Motor neuron (in vitro differentiated cells): Measurements from ENCODE around the gene MPHOSPH9. TPM values are rescaled to one million over a fixed set of nuclear protein-coding genes. Genes with fewer than 3 reads are reported as not detected.

Experiments
- ATAC-seq, 8 experiments: fragments of 200-7000 bp; cut with Tn5 transposase; replicated peaks in 6 of 8; 2 replicates each; pipeline ENCODE4 v1.8.0; 2021; ENCODE audit warnings: mild to moderate bottlenecking in 8 of 8, moderate library complexity in 8 of 8
- H3K27ac ChIP-seq, 2 donors: fragments of 250-450 bp; sonication (Bioruptor Pico); 2 replicates each; pipeline ENCODE4 v1.9.0; 2021; ENCODE audit warnings: antibody characterized with exemption in 2 of 2, mild to moderate bottlenecking in 2 of 2, moderate library complexity in 1 of 2
- H3K4me1 ChIP-seq, 2 donors: fragments of 250-450 bp; sonication (Bioruptor Pico); replicated peaks in 1 of 2; 2 replicates each; pipeline ENCODE4 v1.6.1; 2021; ENCODE audit warnings: antibody characterized with exemption in 2 of 2, mild to moderate bottlenecking in 2 of 2, moderate library complexity in 1 of 2
- H3K4me3 ChIP-seq, 5 donors: fragments of 250-450 bp; sonication (Bioruptor Pico); 2 replicates each; pipeline ENCODE4 v1.9.0; 2021; ENCODE audit warnings: antibody characterized with exemption in 5 of 5, mild to moderate bottlenecking in 5 of 5, moderate library complexity in 4 of 5
- WGBS, 10 experiments: fragments of 450-650 bp; shearing (Covaris generic); methylation state at CpG; one replicate each; pipeline ENCODE4 v1.0.0; 2022; 5-methylcytosine and 5-hydroxymethylcytosine counted together
- in situ Hi-C, 9 experiments: fragments of 400-800 bp; cut with MboI; loops; one replicate each; pipeline ENCODE4 v1.15.0; 2021; ENCODE audit warnings: low sequenced_read_pairs in 9 of 9, low pct_unique_long_range_greater_than_20kb in 2 of 9; ENCODE audit not compliant: unreplicated experiment in 9 of 9
- total RNA-seq, 8 experiments: library from RNA; unstranded; fragments of 300-600 nt; gene quantifications; 2 replicates each; pipeline versions ENCODE4 v1.2.3 to v1.2.4, GENCODE V29; 2022

The MPHOSPH9 gene
- total RNA-seq, 8 experiments from 2014 or later, result 24.8 to 88.3 (median 35.8) TPM

DNA sequence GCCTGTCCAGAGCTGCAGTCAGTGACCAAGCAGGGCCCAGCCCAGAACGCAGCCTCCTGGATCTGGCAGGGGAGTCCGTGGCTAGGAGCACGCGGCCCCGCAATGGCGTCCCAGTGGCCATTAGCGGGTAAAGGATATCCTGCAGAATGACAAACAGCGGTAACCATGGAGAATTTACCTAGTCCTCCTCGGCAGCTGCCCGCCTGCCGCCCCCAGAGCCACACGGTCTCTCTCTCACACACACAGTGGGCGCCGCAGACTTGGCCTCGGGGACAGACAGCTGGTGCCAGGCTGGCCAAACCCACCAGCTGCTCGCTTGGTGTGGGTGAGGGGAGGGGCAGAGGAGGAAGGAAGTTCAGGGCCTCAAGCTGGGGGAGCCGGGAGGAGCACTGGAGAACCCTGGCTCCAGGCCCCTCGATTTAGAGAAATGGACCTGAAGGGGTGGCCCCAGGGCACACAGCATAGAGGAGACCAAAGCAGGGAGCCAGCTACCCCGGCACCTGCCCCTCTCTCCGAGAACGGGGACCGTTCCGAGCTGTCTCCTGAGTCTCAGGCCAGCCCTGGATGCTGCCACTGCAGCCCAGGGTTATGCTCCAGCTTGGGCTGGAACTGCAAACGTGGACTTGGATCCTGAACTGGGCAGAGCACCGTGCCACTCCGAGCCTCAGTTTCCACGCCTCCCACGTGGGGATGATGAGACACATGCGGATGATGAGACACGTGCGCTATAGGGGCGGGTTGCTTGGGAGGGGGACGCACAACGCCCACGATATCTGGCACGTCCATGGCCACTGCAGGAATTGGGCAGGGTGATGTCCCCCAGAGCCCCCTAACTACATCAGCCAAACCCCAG is 35.3 kb upstream of the MPHOSPH9 start:
- peak in 3 of 8 experiments; percentile 1 to 37 (median 7) for ATAC-seq
- WGBS, 10 experiments, result 46 to 100% (median 93%) methylated on average over 1 to 12 of the region's 36 CpGs; no CpG with 5 or more reads in 4 of the 10 experiments
- peaks cover 21% of the 10 kb centered on the region in 2 donors for H3K4me1 ChIP-seq
- in situ Hi-C loops, result no loop called here
- no peak overlapping the region for H3K4me3 ChIP-seq
- peak overlapping the region; percentile 91 to 92 for H3K27ac ChIP-seq

DNA sequence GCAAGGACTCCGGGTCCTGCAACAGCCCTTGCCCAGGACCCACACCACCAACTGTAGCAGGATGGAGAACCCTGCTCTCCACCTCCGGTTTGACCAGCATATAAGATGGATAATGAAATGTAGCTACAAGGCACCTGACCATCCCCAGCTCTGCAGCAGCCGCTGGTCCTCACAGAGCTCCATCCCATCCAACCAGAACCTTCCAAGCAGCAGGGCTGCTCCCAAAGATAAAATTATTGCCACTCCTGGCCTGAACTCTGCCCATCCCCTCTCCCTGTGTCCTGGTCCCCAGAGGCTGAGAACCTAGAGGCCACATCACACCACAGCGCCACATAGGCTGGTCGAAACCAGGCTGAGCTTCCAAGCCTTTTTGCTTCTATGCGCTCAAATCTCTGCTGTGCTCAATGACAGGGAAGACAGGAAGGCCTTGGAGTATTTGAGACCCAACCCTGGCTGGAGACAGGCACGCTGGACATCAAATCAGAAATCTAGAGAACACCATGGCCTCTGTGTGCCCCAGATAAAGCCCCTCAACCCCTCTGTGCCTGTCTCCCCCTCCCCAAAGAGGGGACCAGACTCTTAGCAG is 34.5 kb upstream of the MPHOSPH9 start:
- in situ Hi-C loops, result no loop called here
- peaks cover 14 to 16% of the 10 kb centered on the region in 2 donors for H3K4me1 ChIP-seq
- H3K4me3 ChIP-seq, result no peak overlapping the region
- peak overlapping the region; percentile 91 to 92 for H3K27ac ChIP-seq
- 88 to 100% (median 96%) methylated on average over 1 to 5 of the region's 7 CpGs; no CpG with 5 or more reads in 5 of the 10 experiments for WGBS, 10 experiments
- peak in 3 of 8 experiments; percentile 0 to 14 (median 6) for ATAC-seq

DNA sequence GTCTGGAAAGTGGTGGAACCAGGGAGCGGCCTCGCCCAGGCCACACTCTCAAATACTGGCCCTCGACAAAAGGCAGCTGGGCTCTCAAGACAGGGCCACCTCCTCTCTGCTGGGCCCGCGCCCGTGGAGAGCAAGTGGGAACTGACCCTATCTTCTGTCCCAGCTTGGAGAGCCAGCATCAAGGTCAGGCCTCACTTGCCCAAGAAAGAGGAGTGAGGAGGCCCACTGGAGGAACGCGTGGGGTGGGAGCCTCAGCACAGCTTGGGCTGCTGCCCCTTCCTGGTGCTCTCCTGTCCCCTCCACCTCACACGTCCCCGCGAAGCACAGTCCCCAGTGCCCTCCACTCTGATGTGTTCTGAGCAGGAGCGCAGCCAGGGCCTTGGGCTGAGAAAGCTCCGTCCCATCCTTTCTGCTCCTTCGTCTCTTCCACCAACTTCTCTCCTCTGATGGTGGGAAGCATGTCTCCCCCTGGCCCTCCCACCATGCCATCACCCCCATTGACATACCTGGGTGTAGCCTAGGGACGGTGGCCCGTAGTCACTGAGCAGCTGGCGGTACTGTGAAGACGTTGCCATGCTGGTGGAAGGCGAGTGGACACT is 33.8 kb upstream of the MPHOSPH9 start:
- Histone ChIP-seq H3K4me1 (peaks cover 12 to 17% of the 10 kb centered on the region in 2 donors), H3K27ac (no peak overlapping the region), H3K4me3 (no peak overlapping the region)
- WGBS, 10 experiments, result 87 to 90% methylated on average over 2 to 4 of the region's 19 CpGs; no CpG with 5 or more reads in 8 of the 10 experiments
- no peak for ATAC-seq
- in situ Hi-C loops, result no loop called here

DNA sequence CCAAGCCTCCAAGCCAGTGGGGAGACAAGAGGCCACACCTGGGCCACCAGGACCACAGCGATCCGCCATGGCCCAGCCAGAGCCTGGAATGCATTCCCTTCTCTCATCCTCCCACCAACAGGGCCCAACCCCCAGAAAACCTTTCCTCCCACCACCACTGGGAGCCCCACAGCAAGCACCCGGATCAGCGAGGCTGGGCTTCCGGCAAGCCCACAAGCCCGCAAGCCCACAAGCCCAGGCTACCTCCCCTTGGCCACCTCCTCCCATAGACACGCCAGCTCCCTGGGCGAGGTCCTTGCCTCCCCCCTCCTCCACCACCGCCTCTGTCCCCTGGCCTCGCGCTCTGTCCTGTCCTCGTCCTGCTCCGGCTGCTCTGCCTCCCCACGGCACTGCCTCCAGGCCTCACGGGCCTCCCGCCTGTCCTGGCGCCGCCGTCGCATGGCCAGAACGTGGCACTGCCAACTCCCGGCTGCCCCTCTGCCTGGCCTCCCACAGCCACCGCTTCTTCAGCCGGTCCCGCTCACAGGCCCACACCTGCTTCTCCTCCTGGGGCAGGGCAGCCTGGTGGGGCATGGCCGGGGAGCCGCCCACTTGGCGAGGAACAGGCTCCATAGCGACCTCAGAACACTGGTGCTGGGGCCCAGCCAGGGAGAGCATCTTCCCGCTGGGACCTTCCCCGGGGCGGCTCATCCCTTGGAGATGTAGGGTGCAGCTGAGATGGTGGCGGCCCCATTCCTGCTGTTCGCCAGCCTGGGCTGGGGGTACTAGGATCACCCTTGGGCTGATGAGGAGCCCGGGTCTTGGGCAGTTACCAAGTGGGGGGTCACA is 33.1 kb upstream of the MPHOSPH9 start:
- Histone ChIP-seq H3K4me3 (no peak overlapping the region), H3K27ac (no peak overlapping the region), H3K4me1 (peaks cover 12 to 17% of the 10 kb centered on the region in 2 donors)
- ATAC-seq, result no peak
- in situ Hi-C loops, result no loop called here
- 75 to 100% (median 100%) methylated on average over 1 to 4 of the region's 35 CpGs; no CpG with 5 or more reads in 5 of the 10 experiments for WGBS, 10 experiments

DNA sequence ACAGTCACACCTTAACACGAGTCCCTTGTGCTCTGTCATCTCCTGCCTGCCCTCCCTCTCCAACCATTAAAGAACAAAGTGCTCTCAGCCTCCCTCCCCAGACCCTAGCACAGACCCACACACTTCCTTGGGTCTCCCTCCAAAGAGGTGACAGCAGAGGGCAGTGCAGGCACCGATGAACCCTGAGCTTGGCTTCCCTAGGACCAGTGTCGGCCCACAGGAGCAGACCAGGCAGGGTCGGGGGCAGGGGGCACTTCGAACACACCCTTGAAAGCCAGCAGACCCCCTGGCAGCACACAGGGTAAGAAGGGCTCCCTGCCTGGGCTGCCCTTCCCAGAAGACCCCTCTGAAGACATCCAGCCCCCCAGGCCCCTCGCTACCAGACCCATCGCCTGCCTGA is 31.7 kb upstream of the MPHOSPH9 start:
- in situ Hi-C loops, result no loop called here
- ATAC-seq, result no peak
- H3K4me1 ChIP-seq, result peaks cover 11 to 12% of the 10 kb centered on the region in 2 donors
- 14 to 80% (median 65%) methylated on average over 1 to 2 of the region's 7 CpGs; no CpG with 5 or more reads in 6 of the 10 experiments for WGBS, 10 experiments
- no peak overlapping the region for H3K4me3 ChIP-seq
- no peak overlapping the region for H3K27ac ChIP-seq

DNA sequence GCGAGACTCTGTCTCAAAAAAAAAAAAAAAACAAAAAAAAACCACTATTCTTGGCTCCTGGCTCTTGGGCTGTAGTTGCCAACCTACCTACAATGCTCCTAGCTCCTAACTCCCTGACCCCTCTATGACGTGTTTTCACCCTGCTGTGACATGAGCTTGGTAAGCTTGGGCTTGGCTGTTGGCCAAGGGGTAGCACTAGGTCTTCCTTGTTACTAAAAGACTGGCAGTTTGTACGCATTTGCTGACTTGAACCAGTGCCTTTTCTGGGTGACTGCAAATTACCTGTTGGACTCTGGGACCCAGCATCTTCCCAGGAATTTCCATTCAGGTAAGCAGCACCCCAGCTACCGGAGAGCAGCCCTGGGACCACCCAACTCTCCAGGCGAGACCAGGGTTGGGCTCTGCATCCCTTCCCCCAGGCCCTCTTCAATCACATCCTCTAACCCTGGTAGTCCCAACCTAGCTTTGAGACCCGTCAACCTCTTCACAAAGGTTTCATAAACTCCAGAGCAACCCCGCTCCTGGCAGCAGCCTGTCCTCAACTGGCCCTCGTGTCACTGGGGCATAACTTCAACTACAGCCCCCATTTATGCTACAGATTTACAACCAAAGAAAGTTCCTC is 30.4 kb upstream of the MPHOSPH9 start:
- no peak overlapping the region for H3K27ac ChIP-seq
- WGBS, 10 experiments, result 92 to 100% (median 100%) methylated on average over 1 to 4 of the region's 8 CpGs; no CpG with 5 or more reads in 3 of the 10 experiments
- no peak for ATAC-seq
- peaks cover 4 to 5% of the 10 kb centered on the region in 2 donors for H3K4me1 ChIP-seq
- no peak overlapping the region for H3K4me3 ChIP-seq
- in situ Hi-C loops, result no loop called here

DNA sequence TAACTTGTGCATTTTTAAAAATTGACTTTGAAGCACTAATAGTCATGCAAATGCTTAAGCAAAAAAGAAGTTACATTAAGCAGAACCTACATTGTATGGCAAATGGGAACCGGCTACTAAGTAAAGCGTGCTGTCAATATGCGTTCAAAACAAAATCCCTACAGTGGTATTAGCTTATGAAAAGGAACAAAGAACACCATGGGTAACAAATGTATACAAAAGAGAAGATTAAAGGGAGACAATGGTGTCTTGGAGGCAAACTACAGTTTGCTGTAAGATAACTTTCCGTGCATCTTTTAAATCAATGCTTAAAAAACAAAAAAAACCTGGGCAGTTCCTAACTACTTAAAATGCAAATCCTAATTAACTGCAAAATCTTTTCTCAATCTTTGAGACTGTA is 28.3 kb upstream of the MPHOSPH9 start:
- no peak for ATAC-seq
- H3K4me1 ChIP-seq, result peaks cover 0 to 4% of the 10 kb centered on the region in 2 donors

DNA sequence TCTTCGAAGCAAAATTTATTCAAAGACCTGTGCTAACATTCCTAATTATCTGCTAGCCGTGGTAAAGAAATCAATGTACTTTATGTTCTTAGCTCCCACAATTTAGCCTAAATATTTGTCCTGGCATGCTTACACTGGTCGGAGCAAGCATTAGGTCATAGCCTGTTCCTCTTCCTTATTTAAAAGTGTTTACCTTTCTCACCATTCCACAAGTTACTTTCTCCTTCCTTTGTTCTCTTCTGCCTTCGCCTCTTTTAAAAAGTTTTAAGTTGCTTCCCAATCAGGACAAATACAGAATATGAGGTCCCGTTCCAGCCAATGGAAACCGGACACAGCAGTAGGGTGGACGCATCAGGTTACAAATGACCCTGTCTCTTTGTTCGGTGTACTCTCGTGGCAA is 27.1 kb upstream of the MPHOSPH9 start:
- H3K27ac ChIP-seq, result no peak overlapping the region
- in situ Hi-C loops, result no loop called here

More for the DNA sequence above, 28.3 kb upstream of the MPHOSPH9 start:
- H3K4me3 ChIP-seq, result no peak overlapping the region
- WGBS, 10 experiments, result 0 to 88% (median 78%) methylated on average over 1 to 4 of the region's 4 CpGs
- in situ Hi-C loops, result no loop called here
- no peak overlapping the region for H3K27ac ChIP-seq

DNA sequence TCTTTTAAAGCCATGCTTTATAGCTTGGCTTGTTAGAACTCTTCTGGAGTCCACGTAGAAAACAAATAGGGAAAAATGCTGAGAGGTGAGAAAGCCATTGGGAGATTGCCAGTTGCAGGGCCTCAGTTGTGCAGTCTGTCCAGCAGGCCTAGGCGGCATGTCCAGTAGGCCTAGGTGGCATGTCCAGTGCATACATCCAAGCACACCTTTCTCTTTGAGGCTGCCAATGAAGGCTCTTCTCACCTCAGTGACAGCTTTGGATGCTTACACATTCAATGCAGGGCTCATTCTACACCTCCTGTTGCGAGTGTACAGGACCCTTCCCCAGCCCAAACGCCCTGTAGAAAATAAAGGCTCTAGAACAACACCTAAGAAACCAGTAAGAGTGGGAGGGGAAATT is 25.7 kb upstream of the MPHOSPH9 start:
- 63 to 100% (median 75%) methylated on average over 1 to 4 of the region's 4 CpGs; no CpG with 5 or more reads in 3 of the 10 experiments for WGBS, 10 experiments
- Histone ChIP-seq H3K27ac (no peak overlapping the region), H3K4me3 (no peak overlapping the region), H3K4me1 (peaks cover 0 to 4% of the 10 kb centered on the region in 2 donors)
- in situ Hi-C loops, result no loop called here
- ATAC-seq, result no peak

More for the DNA sequence above, 27.1 kb upstream of the MPHOSPH9 start:
- Histone ChIP-seq H3K4me1 (peaks cover 0 to 4% of the 10 kb centered on the region in 2 donors), H3K4me3 (no peak overlapping the region)
- 68 to 100% (median 94%) methylated on average over 2 to 9 of the region's 9 CpGs for WGBS, 10 experiments
- ATAC-seq, result peak in 1 of 8 experiments; percentile 28

DNA sequence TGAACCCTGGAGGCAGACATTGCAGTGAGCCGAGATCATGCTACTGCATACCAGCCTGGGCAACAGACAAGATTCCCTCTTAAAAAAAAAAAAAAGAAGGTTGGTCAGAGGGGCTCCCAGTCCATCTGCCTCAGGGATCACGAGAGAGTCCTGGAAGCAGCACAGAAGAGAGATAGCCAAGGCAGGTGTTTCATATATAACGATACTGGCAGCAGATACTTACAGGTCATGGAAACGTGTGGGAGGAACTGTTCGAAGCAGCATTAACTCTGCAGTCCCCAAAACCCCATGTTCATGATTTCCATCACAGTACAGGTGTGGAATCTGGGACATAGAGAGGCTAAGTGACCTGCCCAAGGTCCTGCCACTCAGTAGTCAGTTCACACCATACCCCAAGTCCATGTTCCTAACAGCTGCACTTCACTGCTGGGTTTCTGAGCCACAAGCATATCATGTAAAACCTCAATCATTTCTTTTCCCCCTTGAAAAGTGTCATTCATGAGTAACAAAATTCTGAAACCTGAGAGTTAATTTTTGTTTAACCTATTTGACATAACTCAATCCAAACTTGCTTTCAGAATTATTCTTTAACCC is 22.0 kb upstream of the MPHOSPH9 start:
- H3K27ac ChIP-seq, result no peak overlapping the region
- in situ Hi-C loops, result no loop called here

DNA sequence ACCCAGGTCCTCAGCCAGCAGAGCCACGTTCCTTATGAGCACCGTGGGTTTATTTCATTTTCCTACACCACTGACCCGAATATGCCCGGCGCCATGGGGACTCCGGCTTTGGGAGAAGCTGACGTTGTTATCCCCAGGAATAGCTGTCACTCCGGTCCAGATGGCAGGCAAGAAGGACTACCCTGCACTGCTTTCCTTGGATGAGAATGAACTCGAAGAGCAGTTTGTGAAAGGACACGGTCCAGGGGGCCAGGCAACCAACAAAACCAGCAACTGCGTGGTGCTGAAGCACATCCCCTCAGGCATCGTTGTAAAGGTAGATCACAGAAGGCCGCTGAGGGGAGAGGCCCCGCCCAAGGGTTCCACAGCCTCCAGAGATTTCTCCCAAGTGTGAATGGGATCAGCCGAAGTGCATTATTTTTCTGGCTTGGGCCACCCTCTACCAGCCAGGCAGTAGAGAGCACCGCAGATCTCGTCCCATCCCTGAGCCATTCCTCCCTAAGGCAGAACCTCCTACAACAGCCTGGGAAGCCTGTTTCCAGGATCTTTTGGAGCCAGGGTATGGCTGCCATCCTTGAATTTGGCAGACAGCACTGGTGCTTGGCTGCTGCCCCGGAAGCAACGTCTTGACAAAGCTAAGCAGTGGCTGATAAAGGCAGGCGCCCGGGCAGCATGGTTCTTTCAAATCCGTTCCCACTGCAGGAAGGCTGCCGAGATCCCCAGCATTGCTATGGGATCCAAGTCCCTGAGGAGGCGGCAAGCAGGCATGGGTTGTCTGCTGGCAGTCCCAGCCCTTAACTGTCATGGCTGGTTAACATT is 20.9 kb upstream of the MPHOSPH9 start:
- H3K27ac ChIP-seq, result no peak overlapping the region
- H3K4me3 ChIP-seq, result no peak overlapping the region
- in situ Hi-C loops, result no loop called here
- 66 to 100% (median 84%) methylated on average over 3 to 11 of the region's 24 CpGs; no CpG with 5 or more reads in 1 of the 10 experiments for WGBS, 10 experiments
- ATAC-seq, result peak in 1 of 8 experiments; percentile 8
- peaks cover 17 to 19% of the 10 kb centered on the region in 2 donors for H3K4me1 ChIP-seq

More for the DNA sequence above, 22.0 kb upstream of the MPHOSPH9 start:
- no peak overlapping the region for H3K4me3 ChIP-seq
- ATAC-seq, result no peak
- H3K4me1 ChIP-seq, result peaks cover 17 to 19% of the 10 kb centered on the region in 2 donors
- 60 to 96% (median 88%) methylated on average over 1 to 4 of the region's 5 CpGs; no CpG with 5 or more reads in 5 of the 10 experiments for WGBS, 10 experiments
